ENCODE measurements around the gene SOX12. TPM values are rescaled to one million over a fixed set of nuclear protein-coding genes. Genes with fewer than 3 reads are reported as not detected.
A peak's percentile ranks its signal among the peaks of the same experiment; 100 is the strongest.
"Not testable (repeated sequence)": the region's sequence is repeated elsewhere in the genome, so short reads cannot be mapped to it uniquely, and the experiment has no call there.

Gene SOX12
- polyA plus RNA-seq, 3 donors: 0.03 to 0.51 (median 0.12) TPM

- no peaks in the 10 kb centered on the region for H3K79me2 ChIP-seq (ENCODE audit: insufficient read depth, low read length)
- 100% methylated on average over 4 of the region's 8 CpGs for WGBS (ENCODE audit: insufficient coverage)
- no peak overlapping the region for H3K4me2 ChIP-seq (replicated peaks; ENCODE audit: extremely low read depth, low read length, poor library complexity, severe bottlenecking)
- TF ChIP-seq, protein P1, sequence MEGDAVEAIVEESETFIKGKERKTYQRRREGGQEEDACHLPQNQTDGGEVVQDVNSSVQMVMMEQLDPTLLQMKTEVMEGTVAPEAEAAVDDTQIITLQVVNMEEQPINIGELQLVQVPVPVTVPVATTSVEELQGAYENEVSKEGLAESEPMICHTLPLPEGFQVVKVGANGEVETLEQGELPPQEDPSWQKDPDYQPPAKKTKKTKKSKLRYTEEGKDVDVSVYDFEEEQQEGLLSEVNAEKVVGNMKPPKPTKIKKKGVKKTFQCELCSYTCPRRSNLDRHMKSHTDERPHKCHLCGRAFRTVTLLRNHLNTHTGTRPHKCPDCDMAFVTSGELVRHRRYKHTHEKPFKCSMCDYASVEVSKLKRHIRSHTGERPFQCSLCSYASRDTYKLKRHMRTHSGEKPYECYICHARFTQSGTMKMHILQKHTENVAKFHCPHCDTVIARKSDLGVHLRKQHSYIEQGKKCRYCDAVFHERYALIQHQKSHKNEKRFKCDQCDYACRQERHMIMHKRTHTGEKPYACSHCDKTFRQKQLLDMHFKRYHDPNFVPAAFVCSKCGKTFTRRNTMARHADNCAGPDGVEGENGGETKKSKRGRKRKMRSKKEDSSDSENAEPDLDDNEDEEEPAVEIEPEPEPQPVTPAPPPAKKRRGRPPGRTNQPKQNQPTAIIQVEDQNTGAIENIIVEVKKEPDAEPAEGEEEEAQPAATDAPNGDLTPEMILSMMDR (IDR thresholded peaks at IDR 0.05): no peak
- intact Hi-C loops (cut with micrococcal nuclease): no loop called here
- no peaks in the 10 kb centered on the region for H4K20me1 ChIP-seq (ENCODE audit: insufficient read depth, low read length)
- no peaks in the 10 kb centered on the region for H3K36me3 ChIP-seq (replicated peaks in 1 of 2; ENCODE audit: control insufficient read depth in 1 of 2, insufficient read depth in 2 of 2, low read length in 2 of 2)
- no peak overlapping the region for H2AFZ ChIP-seq (ENCODE audit: insufficient read depth, low read depth, low read length, poor library complexity, severe bottlenecking)
- H3K9me3 ChIP-seq (replicated peaks in 1 of 2; ENCODE audit: control insufficient read depth in 1 of 2, insufficient read depth in 1 of 2, low read length in 2 of 2): no peaks in the 10 kb centered on the region
- peaks cover 15 to 27% of the 10 kb centered on the region in 2 donors for H3K4me1 ChIP-seq (ENCODE audit: control insufficient read depth in 1 of 2, insufficient read depth in 2 of 2, low read length in 2 of 2)
- H3K9me3 Mint-ChIP-seq: peaks cover 0 to 6% (median 5%) of the 10 kb centered on the region in 7 donors
- DNase-seq: no peak
- no peak overlapping the region for H3K9ac ChIP-seq (ENCODE audit: insufficient read depth, low read length, poor library complexity, severe bottlenecking)
- H3K36me3 Mint-ChIP-seq: no peaks in the 10 kb centered on the region
- H3K4me3 Mint-ChIP-seq: no peak overlapping the region
- H3K27ac Mint-ChIP-seq: no peak overlapping the region
- H3K4me1 Mint-ChIP-seq: peaks cover 32% of the 10 kb centered on the region
- H3K27ac ChIP-seq (ENCODE audit: low read depth in 1 of 2, low read length in 2 of 2): no peak overlapping the region
- no peak overlapping the region for H3K4me3 ChIP-seq (replicated peaks in 1 of 3; ENCODE audit: low read depth in 2 of 3, low read length in 3 of 3)
- no peaks in the 10 kb centered on the region for H3K27me3 ChIP-seq (ENCODE audit: control insufficient read depth in 2 of 2, insufficient read depth in 2 of 2, low read length in 2 of 2)
- no peaks in the 10 kb centered on the region for H3K27me3 Mint-ChIP-seq (ENCODE audit: low read depth in 3 of 3)
These were observed 9.2 kb downstream of the SOX12 start for GRCh38 chr20:334578-334977.

- Mint-ChIP-seq H3K27ac (peak overlapping the region in 2 of 7 donors; percentile 19 to 60), H3K4me1 (peaks cover 22% of the 10 kb centered on the region)
- H3K36me3 ChIP-seq (replicated peaks in 1 of 2; ENCODE audit: control insufficient read depth in 1 of 2, insufficient read depth in 2 of 2, low read length in 2 of 2); H3K9me3 ChIP-seq (replicated peaks in 1 of 2; ENCODE audit: control insufficient read depth in 1 of 2, insufficient read depth in 1 of 2, low read length in 2 of 2); H3K4me2 ChIP-seq (replicated peaks; ENCODE audit: extremely low read depth, low read length, poor library complexity, severe bottlenecking); H3K4me3 Mint-ChIP-seq; H3K27me3 Mint-ChIP-seq (ENCODE audit: low read depth in 3 of 3); H3K4me3 ChIP-seq (replicated peaks in 1 of 3; ENCODE audit: low read depth in 2 of 3, low read length in 3 of 3); H2AFZ ChIP-seq (ENCODE audit: insufficient read depth, low read depth, low read length, poor library complexity, severe bottlenecking); H3K36me3 Mint-ChIP-seq; H4K20me1 ChIP-seq (ENCODE audit: insufficient read depth, low read length); DNase-seq; intact Hi-C loops (cut with micrococcal nuclease); H3K79me2 ChIP-seq (ENCODE audit: insufficient read depth, low read length); H3K9ac ChIP-seq (ENCODE audit: insufficient read depth, low read length, poor library complexity, severe bottlenecking); H3K9me3 Mint-ChIP-seq; H3K27ac ChIP-seq (ENCODE audit: low read depth in 1 of 2, low read length in 2 of 2); H3K27me3 ChIP-seq (ENCODE audit: control insufficient read depth in 2 of 2, insufficient read depth in 2 of 2, low read length in 2 of 2): not testable (repeated sequence)
- H3K4me1 ChIP-seq (ENCODE audit: control insufficient read depth in 1 of 2, insufficient read depth in 2 of 2, low read length in 2 of 2): peaks cover 6 to 16% of the 10 kb centered on the region in 2 donors
- 100% methylated on average over 1 of the region's 1 CpG for WGBS (ENCODE audit: insufficient coverage)
These were observed 10.7 kb downstream of the SOX12 start for GRCh38 chr20:336040-336439.
